ENCODE measurements around the gene OPRD1.
"Not testable (repeated sequence)": the region's sequence is repeated elsewhere in the genome, so short reads cannot be mapped to it uniquely, and the experiment has no call there.

- TF ChIP-seq CTCF, POLR2A (IDR thresholded peaks at IDR 0.05): not testable (repeated sequence)
Observed at GRCh38 chr1:28791929-28792328, 20.0 kb upstream of the OPRD1 start.
